Type B pancreatic cell (in vitro differentiated cells): ENCODE results near the gene REEP1. TPM values are rescaled to one million over a fixed set of nuclear protein-coding genes. Genes with fewer than 3 reads are reported as not detected.

Experiments used
- DNase-seq: peaks from one replicate; pipeline ENCODE4 v3.0.0; 2021; ENCODE audit warnings: mixed read lengths; ENCODE audit not compliant: unreplicated experiment; ENCODE audit errors: extremely low spot score
- H3K27ac Mint-ChIP-seq: 2 replicates; pipeline ENCODE4 v1.8.0; 2021; ENCODE audit warnings: mild to moderate bottlenecking, mixed read lengths
- H3K27me3 Mint-ChIP-seq: 2 replicates; pipeline ENCODE4 v1.8.0; 2021; ENCODE audit warnings: mixed read lengths
- H3K36me3 Mint-ChIP-seq: 2 replicates; pipeline ENCODE4 v1.8.0; 2021; ENCODE audit warnings: mixed read lengths
- H3K4me1 Mint-ChIP-seq: one replicate; pipeline ENCODE4 v1.8.0; 2021; ENCODE audit warnings: mixed read lengths; ENCODE audit not compliant: unreplicated experiment
- H3K4me3 Mint-ChIP-seq: 2 replicates; pipeline ENCODE4 v1.8.0; 2021; ENCODE audit warnings: mild to moderate bottlenecking, mixed read lengths
- H3K9me3 Mint-ChIP-seq: 2 replicates; pipeline ENCODE4 v1.8.0; 2021; ENCODE audit warnings: mixed read lengths
- CTCF ChIP-seq: fragments of 200-600 bp; sonication (generic); conservative IDR thresholded peaks from 2 replicates; pipeline ENCODE4 v1.5.0; 2021; ENCODE audit warnings: antibody characterized with exemption, mild to moderate bottlenecking
- total RNA-seq: library from RNA; stranded (reverse); gene quantifications from 2 replicates; pipeline ENCODE4 v1.2.1, GENCODE V29; 2021; ENCODE audit warnings: low replicate concordance

The REEP1 gene
- total RNA-seq, 1 donor from 2014 or later = 6.4 TPM

- no peaks in the 10 kb centered on the region for H3K9me3 Mint-ChIP-seq
- H3K27ac Mint-ChIP-seq = no peak overlapping the region
- no peak for TF ChIP-seq CTCF
- H3K27me3 Mint-ChIP-seq = peaks cover 6% of the 10 kb centered on the region
- no peaks in the 10 kb centered on the region for H3K36me3 Mint-ChIP-seq
- H3K4me3 Mint-ChIP-seq = no peak overlapping the region
- DNase-seq = peak; percentile 44
- peaks cover 43% of the 10 kb centered on the region for H3K4me1 Mint-ChIP-seq
These were observed 35.7 kb downstream of the REEP1 start for GRCh38 chr2:86301711-86302202.

DNA sequence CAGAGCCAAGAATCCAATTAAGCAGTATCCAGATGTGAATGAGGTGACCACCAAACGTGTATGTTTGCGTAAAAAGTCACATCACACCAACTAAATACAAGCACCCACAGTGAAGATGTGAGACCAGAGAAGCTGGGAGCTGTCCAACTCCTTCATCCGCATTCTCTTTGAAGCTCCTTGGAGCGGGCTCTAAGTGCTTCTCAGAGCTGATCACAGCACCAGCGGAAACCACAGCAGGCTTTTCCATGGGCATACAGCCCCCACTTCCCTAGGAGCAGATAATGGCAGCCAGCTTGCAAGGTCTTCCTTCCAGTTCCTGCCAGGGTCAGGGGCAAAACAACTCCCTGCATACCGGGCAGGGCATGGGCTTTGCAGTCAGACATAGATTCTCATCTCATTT, 36.4 kb downstream of the REEP1 start:
- no peak for TF ChIP-seq CTCF
- Mint-ChIP-seq H3K27me3 (peaks cover 6% of the 10 kb centered on the region), H3K36me3 (no peaks in the 10 kb centered on the region), H3K27ac (no peak overlapping the region), H3K4me1 (peaks cover 38% of the 10 kb centered on the region), H3K9me3 (no peaks in the 10 kb centered on the region), H3K4me3 (no peak overlapping the region)
- peak; percentile 36 for DNase-seq

GRCh38 chr2:86300496-86300895, 36.9 kb downstream of the REEP1 start:
- Mint-ChIP-seq H3K4me1 (peaks cover 33% of the 10 kb centered on the region), H3K4me3 (no peak overlapping the region), H3K9me3 (no peaks in the 10 kb centered on the region), H3K27ac (no peak overlapping the region), H3K27me3 (peaks cover 6% of the 10 kb centered on the region), H3K36me3 (no peaks in the 10 kb centered on the region)
- peak; percentile 31 for DNase-seq
- no peak for TF ChIP-seq CTCF

- no peak overlapping the region for H3K27ac Mint-ChIP-seq
- no peaks in the 10 kb centered on the region for H3K36me3 Mint-ChIP-seq
- no peaks in the 10 kb centered on the region for H3K9me3 Mint-ChIP-seq
- no peak overlapping the region for H3K4me3 Mint-ChIP-seq
- peaks cover 16% of the 10 kb centered on the region for H3K4me1 Mint-ChIP-seq
- peak; percentile 13 for DNase-seq
- H3K27me3 Mint-ChIP-seq = no peaks in the 10 kb centered on the region
- peak; percentile 53 for TF ChIP-seq CTCF
These were observed 38.7 kb downstream of the REEP1 start for GRCh38 chr2:86298411-86299390.

DNA sequence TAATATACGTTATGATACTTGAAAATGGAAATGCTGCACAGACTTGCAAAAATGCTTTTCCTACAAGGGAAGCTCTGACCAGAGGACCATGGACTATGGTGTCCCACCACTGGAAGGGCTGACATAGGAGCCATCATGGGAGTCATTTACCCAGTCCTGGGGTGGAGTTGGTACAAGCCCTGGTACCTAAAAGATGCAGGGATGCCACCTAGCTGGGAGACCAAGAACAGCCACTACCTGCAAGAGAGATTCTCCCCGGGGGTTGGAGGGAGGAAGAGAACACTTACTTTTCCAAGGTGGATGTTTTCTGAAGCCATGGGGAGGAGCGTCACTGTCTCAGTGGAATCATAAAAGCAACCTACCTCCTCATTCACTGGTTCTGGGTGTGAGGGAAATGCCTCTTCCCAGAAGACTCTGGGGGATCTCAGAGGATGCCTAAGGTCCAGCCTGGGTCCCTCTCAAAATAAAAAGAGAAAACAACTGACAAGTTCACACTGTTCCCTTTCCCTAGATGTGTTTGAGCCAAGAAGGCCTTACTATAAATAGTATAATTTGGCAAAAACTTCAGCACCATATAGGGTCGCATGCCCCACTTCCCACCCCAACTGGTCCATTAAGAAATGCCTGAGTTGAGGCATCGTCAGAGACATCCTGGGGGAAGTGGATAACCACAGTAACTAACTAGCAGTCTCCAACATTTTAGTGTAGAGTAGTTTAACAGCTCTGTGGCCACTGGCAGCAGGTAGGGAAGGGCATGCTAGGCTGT, 39.9 kb downstream of the REEP1 start:
- Mint-ChIP-seq H3K27me3 (no peaks in the 10 kb centered on the region), H3K4me1 (peaks cover 16% of the 10 kb centered on the region), H3K27ac (no peak overlapping the region), H3K9me3 (no peaks in the 10 kb centered on the region), H3K4me3 (no peak overlapping the region), H3K36me3 (no peaks in the 10 kb centered on the region)
- TF ChIP-seq CTCF = no peak
- no peak for DNase-seq
